K562 (cell line): ENCODE measurements around the gene HLA-DMB. TPM values are rescaled to one million over a fixed set of nuclear protein-coding genes. Genes with fewer than 3 reads are reported as not detected.

ENCODE experiments used
- HOMEZ ChIP-seq: fragments of 250-450 bp; sonication (Bioruptor Pico); IDR thresholded peaks from 2 replicates; pipeline ENCODE4 v1.4.0; 2020; ENCODE audit warnings: mild to moderate bottlenecking, moderate library complexity
- XRCC4 ChIP-seq: IDR thresholded peaks from one replicate; pipeline ENCODE4 v1.6.1; 2011; ENCODE audit not compliant: insufficient read depth, insufficient read length; ENCODE audit errors: extremely low read depth
- polyA plus RNA-seq, 8 experiments: library from polyadenylated mRNA; depleted of rRNA in 4 of 8; stranded (reverse) in 5 of 8; unstranded in 3 of 8; fragments of >200 nt; fragmentation: Nextera tagmentation in 2 of 8; fragmentation: Illumina TruSeq in 1 of 8; extraction: Ambion mirVana in 2 of 8; extraction: Trizol in 1 of 8; gene quantifications; 2 replicates each; pipeline versions ENCODE4 v1.2.1 to v1.2.3, GENCODE V29; 2011 to 2014; ENCODE audit warnings: inconsistent platforms in 1 of 8, missing spikeins in 1 of 8
- total RNA-seq, 7 experiments: library from RNA; depleted of rRNA in 6 of 7; stranded (reverse); fragments of >200 nt in 6 of 7; fragmentation: Illumina TruSeq in 2 of 7; extraction: Trizol in 2 of 7; gene quantifications; 2 replicates each; pipeline versions ENCODE4 v1.2.1 to v1.2.3, GENCODE V29; 2011 to 2021; ENCODE audit warnings: low replicate concordance in 1 of 7
- TF ChIP-seq, protein P1 (sequence below): fragments of 450-650 bp; IDR thresholded peaks from 2 replicates; pipeline ENCODE4 v1.6.1; 2016; ENCODE audit warnings: mild to moderate bottlenecking, moderate library complexity

HLA-DMB gene
- total and polyA plus RNA-seq, 9 of the 15 experiments (the other 6 are each of a cell fraction or from before 2014, with no cell fraction given), result 0.38 TPM; not detected in 8

DNA sequence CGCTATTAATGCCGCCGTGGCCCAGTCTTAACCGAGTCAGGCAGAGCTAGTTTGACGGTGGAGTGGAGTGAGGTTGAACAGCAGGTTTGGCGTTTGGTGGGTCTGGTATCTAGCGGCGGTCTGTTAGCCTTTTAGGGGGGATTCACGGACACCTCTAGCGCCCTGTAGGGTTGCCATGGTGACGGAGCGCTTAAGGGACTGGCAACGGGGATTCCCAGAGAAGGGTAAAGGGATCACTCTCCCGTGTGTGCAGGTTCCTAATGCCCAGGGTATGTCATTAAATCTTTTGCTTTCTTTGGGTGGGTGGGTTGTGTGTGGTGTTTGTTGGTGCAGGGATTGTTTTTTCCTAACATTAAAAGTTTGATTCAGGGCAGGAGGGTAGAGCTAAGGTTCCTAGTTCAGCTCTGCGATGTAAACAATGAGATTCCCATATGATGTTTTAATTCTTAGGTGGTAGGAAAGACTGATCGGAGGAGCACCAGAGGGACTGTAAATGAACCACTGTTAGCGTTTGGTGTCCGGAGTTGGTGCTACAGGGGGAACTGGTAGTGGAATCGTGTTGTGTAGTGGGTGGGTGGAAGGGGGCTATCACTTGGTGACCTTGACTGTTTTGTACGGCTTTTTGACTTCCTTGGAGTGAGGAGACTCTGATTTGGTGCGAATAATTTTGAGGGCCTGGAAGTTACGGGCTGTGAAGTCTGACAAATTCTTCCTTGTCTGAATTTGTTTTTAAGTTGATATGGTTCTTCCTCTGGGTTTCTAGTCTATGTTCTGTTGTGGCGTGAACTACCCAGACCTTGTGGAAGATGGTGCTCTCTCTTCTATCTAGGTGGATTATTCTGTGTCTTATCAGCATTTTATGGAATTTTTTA lies 32.6 kb upstream of the HLA-DMB start (continued):
- TF ChIP-seq, protein P1, sequence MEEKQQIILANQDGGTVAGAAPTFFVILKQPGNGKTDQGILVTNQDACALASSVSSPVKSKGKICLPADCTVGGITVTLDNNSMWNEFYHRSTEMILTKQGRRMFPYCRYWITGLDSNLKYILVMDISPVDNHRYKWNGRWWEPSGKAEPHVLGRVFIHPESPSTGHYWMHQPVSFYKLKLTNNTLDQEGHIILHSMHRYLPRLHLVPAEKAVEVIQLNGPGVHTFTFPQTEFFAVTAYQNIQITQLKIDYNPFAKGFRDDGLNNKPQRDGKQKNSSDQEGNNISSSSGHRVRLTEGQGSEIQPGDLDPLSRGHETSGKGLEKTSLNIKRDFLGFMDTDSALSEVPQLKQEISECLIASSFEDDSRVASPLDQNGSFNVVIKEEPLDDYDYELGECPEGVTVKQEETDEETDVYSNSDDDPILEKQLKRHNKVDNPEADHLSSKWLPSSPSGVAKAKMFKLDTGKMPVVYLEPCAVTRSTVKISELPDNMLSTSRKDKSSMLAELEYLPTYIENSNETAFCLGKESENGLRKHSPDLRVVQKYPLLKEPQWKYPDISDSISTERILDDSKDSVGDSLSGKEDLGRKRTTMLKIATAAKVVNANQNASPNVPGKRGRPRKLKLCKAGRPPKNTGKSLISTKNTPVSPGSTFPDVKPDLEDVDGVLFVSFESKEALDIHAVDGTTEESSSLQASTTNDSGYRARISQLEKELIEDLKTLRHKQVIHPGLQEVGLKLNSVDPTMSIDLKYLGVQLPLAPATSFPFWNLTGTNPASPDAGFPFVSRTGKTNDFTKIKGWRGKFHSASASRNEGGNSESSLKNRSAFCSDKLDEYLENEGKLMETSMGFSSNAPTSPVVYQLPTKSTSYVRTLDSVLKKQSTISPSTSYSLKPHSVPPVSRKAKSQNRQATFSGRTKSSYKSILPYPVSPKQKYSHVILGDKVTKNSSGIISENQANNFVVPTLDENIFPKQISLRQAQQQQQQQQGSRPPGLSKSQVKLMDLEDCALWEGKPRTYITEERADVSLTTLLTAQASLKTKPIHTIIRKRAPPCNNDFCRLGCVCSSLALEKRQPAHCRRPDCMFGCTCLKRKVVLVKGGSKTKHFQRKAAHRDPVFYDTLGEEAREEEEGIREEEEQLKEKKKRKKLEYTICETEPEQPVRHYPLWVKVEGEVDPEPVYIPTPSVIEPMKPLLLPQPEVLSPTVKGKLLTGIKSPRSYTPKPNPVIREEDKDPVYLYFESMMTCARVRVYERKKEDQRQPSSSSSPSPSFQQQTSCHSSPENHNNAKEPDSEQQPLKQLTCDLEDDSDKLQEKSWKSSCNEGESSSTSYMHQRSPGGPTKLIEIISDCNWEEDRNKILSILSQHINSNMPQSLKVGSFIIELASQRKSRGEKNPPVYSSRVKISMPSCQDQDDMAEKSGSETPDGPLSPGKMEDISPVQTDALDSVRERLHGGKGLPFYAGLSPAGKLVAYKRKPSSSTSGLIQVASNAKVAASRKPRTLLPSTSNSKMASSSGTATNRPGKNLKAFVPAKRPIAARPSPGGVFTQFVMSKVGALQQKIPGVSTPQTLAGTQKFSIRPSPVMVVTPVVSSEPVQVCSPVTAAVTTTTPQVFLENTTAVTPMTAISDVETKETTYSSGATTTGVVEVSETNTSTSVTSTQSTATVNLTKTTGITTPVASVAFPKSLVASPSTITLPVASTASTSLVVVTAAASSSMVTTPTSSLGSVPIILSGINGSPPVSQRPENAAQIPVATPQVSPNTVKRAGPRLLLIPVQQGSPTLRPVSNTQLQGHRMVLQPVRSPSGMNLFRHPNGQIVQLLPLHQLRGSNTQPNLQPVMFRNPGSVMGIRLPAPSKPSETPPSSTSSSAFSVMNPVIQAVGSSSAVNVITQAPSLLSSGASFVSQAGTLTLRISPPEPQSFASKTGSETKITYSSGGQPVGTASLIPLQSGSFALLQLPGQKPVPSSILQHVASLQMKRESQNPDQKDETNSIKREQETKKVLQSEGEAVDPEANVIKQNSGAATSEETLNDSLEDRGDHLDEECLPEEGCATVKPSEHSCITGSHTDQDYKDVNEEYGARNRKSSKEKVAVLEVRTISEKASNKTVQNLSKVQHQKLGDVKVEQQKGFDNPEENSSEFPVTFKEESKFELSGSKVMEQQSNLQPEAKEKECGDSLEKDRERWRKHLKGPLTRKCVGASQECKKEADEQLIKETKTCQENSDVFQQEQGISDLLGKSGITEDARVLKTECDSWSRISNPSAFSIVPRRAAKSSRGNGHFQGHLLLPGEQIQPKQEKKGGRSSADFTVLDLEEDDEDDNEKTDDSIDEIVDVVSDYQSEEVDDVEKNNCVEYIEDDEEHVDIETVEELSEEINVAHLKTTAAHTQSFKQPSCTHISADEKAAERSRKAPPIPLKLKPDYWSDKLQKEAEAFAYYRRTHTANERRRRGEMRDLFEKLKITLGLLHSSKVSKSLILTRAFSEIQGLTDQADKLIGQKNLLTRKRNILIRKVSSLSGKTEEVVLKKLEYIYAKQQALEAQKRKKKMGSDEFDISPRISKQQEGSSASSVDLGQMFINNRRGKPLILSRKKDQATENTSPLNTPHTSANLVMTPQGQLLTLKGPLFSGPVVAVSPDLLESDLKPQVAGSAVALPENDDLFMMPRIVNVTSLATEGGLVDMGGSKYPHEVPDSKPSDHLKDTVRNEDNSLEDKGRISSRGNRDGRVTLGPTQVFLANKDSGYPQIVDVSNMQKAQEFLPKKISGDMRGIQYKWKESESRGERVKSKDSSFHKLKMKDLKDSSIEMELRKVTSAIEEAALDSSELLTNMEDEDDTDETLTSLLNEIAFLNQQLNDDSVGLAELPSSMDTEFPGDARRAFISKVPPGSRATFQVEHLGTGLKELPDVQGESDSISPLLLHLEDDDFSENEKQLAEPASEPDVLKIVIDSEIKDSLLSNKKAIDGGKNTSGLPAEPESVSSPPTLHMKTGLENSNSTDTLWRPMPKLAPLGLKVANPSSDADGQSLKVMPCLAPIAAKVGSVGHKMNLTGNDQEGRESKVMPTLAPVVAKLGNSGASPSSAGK, result no peak
- no peak for TF ChIP-seq XRCC4
- no peak for TF ChIP-seq HOMEZ (CRISPR knock-in tag)
